Measurements from ENCODE around the gene ERBIN. TPM values are rescaled to one million over a fixed set of nuclear protein-coding genes. Genes with fewer than 3 reads are reported as not detected.
"Not testable (repeated sequence)": the region's sequence is repeated elsewhere in the genome, so short reads cannot be mapped to it uniquely, and the experiment has no call there.

Gene ERBIN
- total RNA-seq, 8 experiments from 2014 or later = 25.7 to 92.7 (median 43.9) TPM

- H3K4me1 ChIP-seq (replicated peaks in 1 of 2); ATAC-seq (replicated peaks in 6 of 8); H3K4me3 ChIP-seq; in situ Hi-C loops (cut with MboI; ENCODE audit: low pct_unique_long_range_greater_than_20kb in 2 of 9, low sequenced_read_pairs in 9 of 9, unreplicated experiment in 9 of 9); H3K27ac ChIP-seq: not testable (repeated sequence)
- 80 to 100% (median 97%) methylated on average over 2 to 3 of the region's 3 CpGs; no CpG with 5 or more reads in 2 of the 10 experiments for WGBS, 10 experiments
Measured at GRCh38 chr5:65972896-65973295, 46.5 kb downstream of the ERBIN start.

- Histone ChIP-seq H3K4me1 (replicated peaks in 1 of 2) (no peaks in the 10 kb centered on the region), H3K4me3 (no peak overlapping the region), H3K27ac (no peak overlapping the region)
- in situ Hi-C loops (cut with MboI; ENCODE audit: low pct_unique_long_range_greater_than_20kb in 2 of 9, low sequenced_read_pairs in 9 of 9, unreplicated experiment in 9 of 9) = no loop called here
- no peak for ATAC-seq (replicated peaks in 6 of 8)
- 67 to 100% (median 92%) methylated on average over 1 to 3 of the region's 3 CpGs for WGBS, 10 experiments
Measured at GRCh38 chr5:65978251-65978650, 51.9 kb downstream of the ERBIN start.

GRCh38 chr5:65981548-65981947 lies 55.2 kb downstream of the ERBIN start:
- in situ Hi-C loops (cut with MboI; ENCODE audit: low pct_unique_long_range_greater_than_20kb in 2 of 9, low sequenced_read_pairs in 9 of 9, unreplicated experiment in 9 of 9) = no loop called here
- no peak overlapping the region for H3K27ac ChIP-seq

GRCh38 chr5:65981969-65982619 lies 55.7 kb downstream of the ERBIN start:
- in situ Hi-C loops (cut with MboI; ENCODE audit: low pct_unique_long_range_greater_than_20kb in 2 of 9, low sequenced_read_pairs in 9 of 9, unreplicated experiment in 9 of 9) = no loop called here
- peak in 3 of 8 experiments; percentile 90 to 93 (median 91) for ATAC-seq (replicated peaks in 6 of 8)
- 11 to 100% (median 63%) methylated on average over 1 to 3 of the region's 3 CpGs for WGBS, 10 experiments
- Histone ChIP-seq H3K27ac (no peak overlapping the region), H3K4me1 (replicated peaks in 1 of 2) (peaks cover 0 to 8% of the 10 kb centered on the region in 2 donors), H3K4me3 (no peak overlapping the region)

More at GRCh38 chr5:65981548-65981947, 55.2 kb downstream of the ERBIN start:
- H3K4me3 ChIP-seq = no peak overlapping the region
- 40 to 92% (median 64%) methylated on average over 1 of the region's 1 CpG; no CpG with 5 or more reads in 1 of the 10 experiments for WGBS, 10 experiments
- ATAC-seq (replicated peaks in 6 of 8) = no peak
- H3K4me1 ChIP-seq (replicated peaks in 1 of 2) = peaks cover 0 to 8% of the 10 kb centered on the region in 2 donors

- peaks cover 0 to 8% of the 10 kb centered on the region in 2 donors for H3K4me1 ChIP-seq (replicated peaks in 1 of 2)
- ATAC-seq (replicated peaks in 6 of 8) = peak in 1 of 8 experiments; percentile 14
- WGBS, 10 experiments = 63 to 100% (median 100%) methylated on average over 1 of the region's 1 CpG; no CpG with 5 or more reads in 1 of the 10 experiments
- no peak overlapping the region for H3K27ac ChIP-seq
- H3K4me3 ChIP-seq = no peak overlapping the region
- in situ Hi-C loops (cut with MboI; ENCODE audit: low pct_unique_long_range_greater_than_20kb in 2 of 9, low sequenced_read_pairs in 9 of 9, unreplicated experiment in 9 of 9) = no loop called here
Measured at GRCh38 chr5:65982635-65983034, 56.3 kb downstream of the ERBIN start.

- no peak for ATAC-seq (replicated peaks in 6 of 8)
Measured at GRCh38 chr5:65984098-65984885, 57.9 kb downstream of the ERBIN start.

GRCh38 chr5:65986050-65986451 lies 59.7 kb downstream of the ERBIN start:
- peak in 3 of 8 experiments; percentile 44 to 77 (median 55) for ATAC-seq (replicated peaks in 6 of 8)
- no peak overlapping the region for H3K4me3 ChIP-seq
- 57 to 100% (median 83%) methylated on average over 1 of the region's 1 CpG; no CpG with 5 or more reads in 5 of the 10 experiments for WGBS, 10 experiments
- peaks cover 0 to 8% of the 10 kb centered on the region in 2 donors for H3K4me1 ChIP-seq (replicated peaks in 1 of 2)
- in situ Hi-C loops (cut with MboI; ENCODE audit: low pct_unique_long_range_greater_than_20kb in 2 of 9, low sequenced_read_pairs in 9 of 9, unreplicated experiment in 9 of 9) = no loop called here
- H3K27ac ChIP-seq = no peak overlapping the region

More at GRCh38 chr5:65984098-65984885, 57.9 kb downstream of the ERBIN start:
- Histone ChIP-seq H3K4me3 (no peak overlapping the region), H3K27ac (no peak overlapping the region), H3K4me1 (replicated peaks in 1 of 2) (peaks cover 0 to 8% of the 10 kb centered on the region in 2 donors)
- WGBS, 10 experiments = 92 to 100% (median 100%) methylated on average over 1 to 6 of the region's 10 CpGs; no CpG with 5 or more reads in 1 of the 10 experiments
- in situ Hi-C loops (cut with MboI; ENCODE audit: low pct_unique_long_range_greater_than_20kb in 2 of 9, low sequenced_read_pairs in 9 of 9, unreplicated experiment in 9 of 9) = no loop called here

GRCh38 chr5:65986796-65987195 lies 60.4 kb downstream of the ERBIN start:
- 56 to 100% (median 98%) methylated on average over 1 to 3 of the region's 3 CpGs for WGBS, 10 experiments
- H3K27ac ChIP-seq = no peak overlapping the region
- H3K4me3 ChIP-seq = no peak overlapping the region
- ATAC-seq (replicated peaks in 6 of 8) = peak in 1 of 8 experiments; percentile 64
- in situ Hi-C loops (cut with MboI; ENCODE audit: low pct_unique_long_range_greater_than_20kb in 2 of 9, low sequenced_read_pairs in 9 of 9, unreplicated experiment in 9 of 9) = no loop called here
- H3K4me1 ChIP-seq (replicated peaks in 1 of 2) = peaks cover 0 to 8% of the 10 kb centered on the region in 2 donors

GRCh38 chr5:65987982-65988381 lies 61.6 kb downstream of the ERBIN start:
- in situ Hi-C loops (cut with MboI; ENCODE audit: low pct_unique_long_range_greater_than_20kb in 2 of 9, low sequenced_read_pairs in 9 of 9, unreplicated experiment in 9 of 9) = no loop called here
- Histone ChIP-seq H3K4me3 (no peak overlapping the region), H3K4me1 (replicated peaks in 1 of 2) (peaks cover 0 to 8% of the 10 kb centered on the region in 2 donors), H3K27ac (no peak overlapping the region)
- 81 to 100% (median 96%) methylated on average over 1 to 4 of the region's 4 CpGs; no CpG with 5 or more reads in 1 of the 10 experiments for WGBS, 10 experiments
- no peak for ATAC-seq (replicated peaks in 6 of 8)

- H3K4me3 ChIP-seq = no peak overlapping the region
- in situ Hi-C loops (cut with MboI; ENCODE audit: low pct_unique_long_range_greater_than_20kb in 2 of 9, low sequenced_read_pairs in 9 of 9, unreplicated experiment in 9 of 9) = no loop called here
- peaks cover 0 to 8% of the 10 kb centered on the region in 2 donors for H3K4me1 ChIP-seq (replicated peaks in 1 of 2)
- no peak overlapping the region for H3K27ac ChIP-seq
- no peak for ATAC-seq (replicated peaks in 6 of 8)
- 79 to 100% (median 89%) methylated on average over 3 to 4 of the region's 4 CpGs for WGBS, 10 experiments
Measured at GRCh38 chr5:65989158-65989557, 62.8 kb downstream of the ERBIN start.

- 52 to 100% (median 79%) methylated on average over 2 to 7 of the region's 7 CpGs for WGBS, 10 experiments
- Histone ChIP-seq H3K27ac (no peak overlapping the region), H3K4me1 (replicated peaks in 1 of 2) (no peaks in the 10 kb centered on the region), H3K4me3 (no peak overlapping the region)
- no peak for ATAC-seq (replicated peaks in 6 of 8)
- in situ Hi-C loops (cut with MboI; ENCODE audit: low pct_unique_long_range_greater_than_20kb in 2 of 9, low sequenced_read_pairs in 9 of 9, unreplicated experiment in 9 of 9) = no loop called here
Measured at GRCh38 chr5:65992630-65993029, 66.3 kb downstream of the ERBIN start.

- H3K4me3 ChIP-seq = no peak overlapping the region
- no peaks in the 10 kb centered on the region for H3K4me1 ChIP-seq (replicated peaks in 1 of 2)
- in situ Hi-C loops (cut with MboI; ENCODE audit: low pct_unique_long_range_greater_than_20kb in 2 of 9, low sequenced_read_pairs in 9 of 9, unreplicated experiment in 9 of 9) = no loop called here
- no peak for ATAC-seq (replicated peaks in 6 of 8)
- WGBS, 10 experiments = 80 to 100% (median 94%) methylated on average over 1 of the region's 1 CpG; no CpG with 5 or more reads in 2 of the 10 experiments
- H3K27ac ChIP-seq = no peak overlapping the region
Measured at GRCh38 chr5:65994117-65994786, 67.9 kb downstream of the ERBIN start.

Measured in motor neuron (in vitro differentiated cells).